ENCODE measurements around the gene TMEM196. TPM values are rescaled to one million over a fixed set of nuclear protein-coding genes. Genes with fewer than 3 reads are reported as not detected.

The TMEM196 gene
- total RNA-seq, 2 donors from 2014 or later: 0.26 TPM; not detected in 1

GRCh38 chr7:19811386-19811785 is 38.0 kb upstream of the TMEM196 start:
- DNase-seq: no peak
- ATAC-seq: no peak
- Histone ChIP-seq H3K36me3 (replicated peaks in 1 of 2; ENCODE audit: insufficient read depth in 1 of 2, low read depth in 2 of 2) (no peaks in the 10 kb centered on the region), H3K4me1 (no peaks in the 10 kb centered on the region), H3K9me3 (no peaks in the 10 kb centered on the region), H3K27me3 (no peaks in the 10 kb centered on the region), H3K27ac (no peak overlapping the region), H3K4me3 (no peak overlapping the region)
- 52 to 53% methylated on average over 1 of the region's 1 CpG for WGBS, 2 donors
- TF ChIP-seq POLR2A (IDR thresholded peaks at IDR 0.05) (no peak), CTCF (IDR thresholded peaks at IDR 0.05) (no peak)
- intact Hi-C loops (cut with DNase I): no loop called here

GRCh38 chr7:19798986-19799385 is 25.6 kb upstream of the TMEM196 start:
- Histone ChIP-seq H3K27ac (no peak overlapping the region), H3K36me3 (replicated peaks in 1 of 2; ENCODE audit: insufficient read depth in 1 of 2, low read depth in 2 of 2) (no peaks in the 10 kb centered on the region), H3K27me3 (no peaks in the 10 kb centered on the region), H3K4me3 (no peak overlapping the region), H3K4me1 (no peaks in the 10 kb centered on the region), H3K9me3 (no peaks in the 10 kb centered on the region)
- no peak for DNase-seq
- ATAC-seq: no peak
- TF ChIP-seq CTCF (IDR thresholded peaks at IDR 0.05): no peak
- no peak for TF ChIP-seq POLR2A (IDR thresholded peaks at IDR 0.05)
- intact Hi-C loops (cut with DNase I): no loop called here
- WGBS, 2 donors: 52 to 63% methylated on average over 3 of the region's 3 CpGs

GRCh38 chr7:19783541-19783940 is 10.1 kb upstream of the TMEM196 start:
- no peak overlapping the region for H3K4me3 ChIP-seq
- intact Hi-C loops (cut with DNase I): no loop called here
- no peak overlapping the region for H3K27ac ChIP-seq
- DNase-seq: no peak
- H3K9me3 ChIP-seq: peaks cover 0 to 6% (median 0%) of the 10 kb centered on the region in 3 donors
- no peaks in the 10 kb centered on the region for H3K27me3 ChIP-seq
- no peak for TF ChIP-seq POLR2A (IDR thresholded peaks at IDR 0.05)
- TF ChIP-seq CTCF (IDR thresholded peaks at IDR 0.05): no peak
- no peaks in the 10 kb centered on the region for H3K36me3 ChIP-seq (replicated peaks in 1 of 2; ENCODE audit: insufficient read depth in 1 of 2, low read depth in 2 of 2)
- no peaks in the 10 kb centered on the region for H3K4me1 ChIP-seq
- no peak for ATAC-seq

GRCh38 chr7:19776981-19777380 is 3.6 kb upstream of the TMEM196 start:
- Histone ChIP-seq H3K4me3 (no peak overlapping the region), H3K4me1 (peaks cover 15% of the 10 kb centered on the region), H3K36me3 (replicated peaks in 1 of 2; ENCODE audit: insufficient read depth in 1 of 2, low read depth in 2 of 2) (no peaks in the 10 kb centered on the region), H3K27ac (no peak overlapping the region), H3K9me3 (no peaks in the 10 kb centered on the region), H3K27me3 (peaks cover 0 to 13% of the 10 kb centered on the region in 2 donors)
- TF ChIP-seq CTCF (IDR thresholded peaks at IDR 0.05): no peak
- no peak for DNase-seq
- intact Hi-C loops (cut with DNase I): no loop called here
- no peak for ATAC-seq
- 64 to 67% methylated on average over 4 of the region's 4 CpGs for WGBS, 2 donors

GRCh38 chr7:19775578-19775977 is 2.2 kb upstream of the TMEM196 start:
- Histone ChIP-seq H3K36me3 (replicated peaks in 1 of 2; ENCODE audit: insufficient read depth in 1 of 2, low read depth in 2 of 2) (no peaks in the 10 kb centered on the region), H3K4me3 (no peak overlapping the region), H3K4me1 (peaks cover 15% of the 10 kb centered on the region), H3K9me3 (no peaks in the 10 kb centered on the region), H3K27me3 (peaks cover 0 to 16% of the 10 kb centered on the region in 2 donors), H3K27ac (no peak overlapping the region)
- DNase-seq: no peak
- WGBS, 2 donors: 62 to 64% methylated on average over 1 of the region's 1 CpG
- intact Hi-C loops (cut with DNase I): no loop called here
- no peak for TF ChIP-seq POLR2A (IDR thresholded peaks at IDR 0.05)
- no peak for TF ChIP-seq CTCF (IDR thresholded peaks at IDR 0.05)
- no peak for ATAC-seq

Measured in body of pancreas (tissue), 4 donors.